Measurements from ENCODE around the gene MEGF10.

DNA sequence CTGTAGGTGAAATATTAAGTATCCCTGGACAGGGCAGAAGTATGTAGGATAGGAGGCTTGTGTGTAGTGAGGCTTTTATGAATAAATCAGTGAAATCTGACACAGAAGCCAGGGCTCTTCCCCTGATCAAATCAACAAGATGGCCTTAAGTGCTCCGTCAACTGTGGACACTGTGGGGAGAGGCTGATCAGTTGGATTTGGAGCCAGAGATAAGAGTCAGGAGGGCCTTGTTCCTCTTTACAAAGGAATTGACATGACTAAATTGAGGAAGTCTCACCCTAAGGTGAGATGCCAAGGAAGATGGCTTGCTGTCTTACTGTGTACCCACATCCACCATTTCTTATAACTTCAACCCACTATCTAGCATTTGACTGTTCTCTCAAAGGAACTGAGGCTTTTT is 135.3 kb downstream of the MEGF10 start:
- TF ChIP-seq, protein P1, sequence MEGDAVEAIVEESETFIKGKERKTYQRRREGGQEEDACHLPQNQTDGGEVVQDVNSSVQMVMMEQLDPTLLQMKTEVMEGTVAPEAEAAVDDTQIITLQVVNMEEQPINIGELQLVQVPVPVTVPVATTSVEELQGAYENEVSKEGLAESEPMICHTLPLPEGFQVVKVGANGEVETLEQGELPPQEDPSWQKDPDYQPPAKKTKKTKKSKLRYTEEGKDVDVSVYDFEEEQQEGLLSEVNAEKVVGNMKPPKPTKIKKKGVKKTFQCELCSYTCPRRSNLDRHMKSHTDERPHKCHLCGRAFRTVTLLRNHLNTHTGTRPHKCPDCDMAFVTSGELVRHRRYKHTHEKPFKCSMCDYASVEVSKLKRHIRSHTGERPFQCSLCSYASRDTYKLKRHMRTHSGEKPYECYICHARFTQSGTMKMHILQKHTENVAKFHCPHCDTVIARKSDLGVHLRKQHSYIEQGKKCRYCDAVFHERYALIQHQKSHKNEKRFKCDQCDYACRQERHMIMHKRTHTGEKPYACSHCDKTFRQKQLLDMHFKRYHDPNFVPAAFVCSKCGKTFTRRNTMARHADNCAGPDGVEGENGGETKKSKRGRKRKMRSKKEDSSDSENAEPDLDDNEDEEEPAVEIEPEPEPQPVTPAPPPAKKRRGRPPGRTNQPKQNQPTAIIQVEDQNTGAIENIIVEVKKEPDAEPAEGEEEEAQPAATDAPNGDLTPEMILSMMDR (IDR thresholded peaks at IDR 0.05), result no peak
- no peak for TF ChIP-seq POLR2A (IDR thresholded peaks at IDR 0.05)
